Spleen (tissue), 11 donors: Measurements from ENCODE around the gene HCN3. TPM values are rescaled to one million over a fixed set of nuclear protein-coding genes. Genes with fewer than 3 reads are reported as not detected.

Source experiments
- DNase-seq: peaks from one replicate; pipeline ENCODE4 v3.0.0-alpha.2; 2020
- H3K27ac ChIP-seq, 8 donors: fragments of 200-600 bp; sonication (generic) in 7 of 8; 1 replicate in 4 of 8; 2 replicates in 4 of 8; pipeline versions ENCODE4 v1.5.0 to v1.8.0; 2016 to 2021; ENCODE audit warnings: inconsistent platforms in 4 of 8, mild to moderate bottlenecking in 4 of 8, moderate library complexity in 1 of 8
- H3K27me3 ChIP-seq, 7 donors: fragments of 200-600 bp; sonication (generic) in 6 of 7; replicated peaks in 1 of 7; 1 replicate in 4 of 7; 2 replicates in 3 of 7; pipeline versions ENCODE4 v1.5.0 to v1.8.0; 2016 to 2021; ENCODE audit warnings: inconsistent platforms in 3 of 7, mild to moderate bottlenecking in 1 of 7
- H3K36me3 ChIP-seq, 6 donors: fragments of 200-600 bp; sonication (generic) in 5 of 6; 1 replicate in 4 of 6; 2 replicates in 2 of 6; pipeline versions ENCODE4 v1.5.0 to v1.8.0; 2016 to 2021; ENCODE audit warnings: inconsistent platforms in 2 of 6
- H3K4me1 ChIP-seq, 6 donors: fragments of 200-600 bp; sonication (generic) in 5 of 6; 1 replicate in 3 of 6; 2 replicates in 3 of 6; pipeline versions ENCODE4 v1.5.0 to v1.8.0; 2016 to 2021; ENCODE audit warnings: inconsistent platforms in 3 of 6
- H3K4me3 ChIP-seq, 8 donors: fragments of 200-600 bp; sonication (generic) in 7 of 8; 1 replicate in 4 of 8; 2 replicates in 4 of 8; pipeline versions ENCODE4 v1.5.0 to v1.8.0; 2016 to 2021; ENCODE audit warnings: inconsistent platforms in 4 of 8, mild to moderate bottlenecking in 4 of 8, moderate library complexity in 2 of 8
- H3K9me3 ChIP-seq, 8 donors: fragments of 200-600 bp; sonication (generic) in 7 of 8; 1 replicate in 4 of 8; 2 replicates in 4 of 8; pipeline versions ENCODE4 v1.5.0 to v1.8.0; 2016 to 2021; ENCODE audit warnings: inconsistent platforms in 4 of 8
- CTCF ChIP-seq, 11 experiments: fragments of 200-600 bp in 7 of 11; fragments of 450-650 bp in 4 of 11; sonication (generic) in 4 of 11; IDR thresholded peaks in 8 of 11; conservative IDR thresholded peaks in 3 of 11; 1 replicate in 7 of 11; 2 replicates in 4 of 11; pipeline versions ENCODE4 v1.4.0 to v1.8.0; 2016 to 2021; ENCODE audit warnings: antibody characterized with exemption in 11 of 11, inconsistent platforms in 4 of 11, mild to moderate bottlenecking in 1 of 11
- POLR2A ChIP-seq, 3 donors: fragments of 450-650 bp; IDR thresholded peaks; one replicate each; pipeline ENCODE4 v1.5.1; 2017; ENCODE audit warnings: antibody characterized with exemption in 3 of 3, mild to moderate bottlenecking in 1 of 3
- POLR2AphosphoS5 ChIP-seq, 3 donors: sonication (generic); formaldehyde crosslinking; IDR thresholded peaks; one replicate each; pipeline ENCODE4 v1.5.1; 2017; ENCODE audit warnings: antibody characterized with exemption in 3 of 3
- WGBS, 5 donors: extraction: QIAGEN DNeasy Blood & Tissue Kit in 3 of 5; methylation state at CpG; one replicate each; pipeline versions ENCODE4 v1.1.5 to v1.1.7; 2013 to 2018; 5-methylcytosine and 5-hydroxymethylcytosine counted together
- intact Hi-C: fragments of 100-400 bp; cut with DNase I; formaldehyde crosslinking; loops from one replicate; pipeline ENCODE4 v1.15.0; 2023; ENCODE audit warnings: low total_unique reads
- polyA plus RNA-seq, 3 donors: library from polyadenylated mRNA; stranded (reverse); fragments of 200-250 nt; gene quantifications; one replicate each; pipeline ENCODE4 v1.2.1, GENCODE V29; 2013
- total RNA-seq, 7 donors: library from RNA; depleted of rRNA in 3 of 7; stranded (reverse); fragments of >200 nt in 3 of 7; fragmentation: NEBNext Ultra II Directional in 4 of 7; extraction: Animal tissue kit (Norgen Biotek cat#: 25700) in 4 of 7; gene quantifications; one replicate each; pipeline versions ENCODE4 v1.1.0 to v1.2.1, GENCODE V29; 2016 to 2021
- donor health status: healthy with polysubstance abuse.
- donor health status: DM: no; HTN: no; CAD: no; lungs with moderate emphysema.
- donor health status: DM: no; HTN: no; CAD: no.
- donor health status: Bipolar disorder and iron deficiency.
- donor health status: healthy.
- donor health status: DM: no; HTN: no; CAD: no.
- donor health status: DM: yes; HTN: yes; CAD: no.

Gene HCN3
- total and polyA plus RNA-seq, 10 donors, result 0.65 to 3.3 (median 1.5) TPM

- Histone ChIP-seq H3K36me3 (peaks cover 0 to 47% (median 21%) of the 10 kb centered on the region in 6 donors), H3K27ac (peak overlapping the region; percentile 38 to 95 (median 94)), H3K4me3 (peak overlapping the region in 5 of 8 donors; percentile 69 to 94 (median 73)), H3K9me3 (no peaks in the 10 kb centered on the region), H3K4me1 (peaks cover 25 to 59% (median 38%) of the 10 kb centered on the region in 6 donors), H3K27me3 (no peaks in the 10 kb centered on the region)
- intact Hi-C loops, result no loop called here
- DNase-seq, result peak; percentile 79
- WGBS, 5 donors, result 67 to 90% (median 81%) methylated on average over 12 to 20 of the region's 20 CpGs
- TF ChIP-seq CTCF (IDR thresholded peaks at IDR 0.05 in 8 of 11, conservative IDR thresholded peaks at IDR 0.05 in 3 of 11), result no peak
- TF ChIP-seq POLR2AphosphoS5 (IDR thresholded peaks at IDR 0.05), result no peak
- TF ChIP-seq POLR2A (IDR thresholded peaks at IDR 0.05), result no peak
Observed at GRCh38 chr1:155256058-155256852, 21.0 kb upstream of the HCN3 start.

GRCh38 chr1:155260276-155260675 lies 17.0 kb upstream of the HCN3 start:
- intact Hi-C loops, result no loop called here
- 94 to 98% (median 95%) methylated on average over 5 of the region's 5 CpGs for WGBS, 5 donors
- H3K27ac ChIP-seq, result no peak overlapping the region
- H3K27me3 ChIP-seq, result no peaks in the 10 kb centered on the region
- H3K9me3 ChIP-seq, result no peaks in the 10 kb centered on the region
- peaks cover 3 to 74% (median 43%) of the 10 kb centered on the region in 6 donors for H3K36me3 ChIP-seq
- no peak overlapping the region for H3K4me3 ChIP-seq
- TF ChIP-seq POLR2A (IDR thresholded peaks at IDR 0.05) (no peak), POLR2AphosphoS5 (IDR thresholded peaks at IDR 0.05) (no peak), CTCF (IDR thresholded peaks at IDR 0.05 in 8 of 11, conservative IDR thresholded peaks at IDR 0.05 in 3 of 11) (no peak)
- peaks cover 21 to 54% (median 38%) of the 10 kb centered on the region in 6 donors for H3K4me1 ChIP-seq
- peak; percentile 70 for DNase-seq

GRCh38 chr1:155261493-155261851 lies 15.8 kb upstream of the HCN3 start:
- H3K36me3 ChIP-seq, result peaks cover 3 to 80% (median 55%) of the 10 kb centered on the region in 6 donors
- H3K9me3 ChIP-seq, result no peaks in the 10 kb centered on the region
- peak overlapping the region; percentile 79 to 94 (median 88) for H3K27ac ChIP-seq
- no peak for DNase-seq
- TF ChIP-seq CTCF (IDR thresholded peaks at IDR 0.05 in 8 of 11, conservative IDR thresholded peaks at IDR 0.05 in 3 of 11) (no peak), POLR2AphosphoS5 (IDR thresholded peaks at IDR 0.05) (no peak), POLR2A (IDR thresholded peaks at IDR 0.05) (no peak)
- intact Hi-C loops, result no loop called here
- peaks cover 15 to 42% (median 28%) of the 10 kb centered on the region in 6 donors for H3K4me1 ChIP-seq
- WGBS, 5 donors, result 0 to 1% (median 1%) methylated on average over 6 to 9 of the region's 9 CpGs
- H3K27me3 ChIP-seq, result no peaks in the 10 kb centered on the region
- peak overlapping the region; percentile 62 to 99 (median 88) for H3K4me3 ChIP-seq
